Sigmoid colon (tissue), 7 donors: Measurements from ENCODE around the gene UBE2N. TPM values are rescaled to one million over a fixed set of nuclear protein-coding genes. Genes with fewer than 3 reads are reported as not detected.
A peak's percentile ranks its signal among the peaks of the same experiment; 100 is the strongest.
"Not testable (repeated sequence)": the region's sequence is repeated elsewhere in the genome, so short reads cannot be mapped to it uniquely, and the experiment has no call there.

ENCODE experiments used
- DNase-seq: peaks from one replicate; pipeline ENCODE4 v3.0.0-alpha.2; 2019
- H3K27ac ChIP-seq, 4 donors: fragments of 200-600 bp; sonication (generic); one replicate each; pipeline ENCODE4 v1.5.1; 2016 to 2019; ENCODE audit warnings: mild to moderate bottlenecking in 1 of 4
- H3K27me3 ChIP-seq, 3 donors: fragments of 200-600 bp; sonication (generic); one replicate each; pipeline ENCODE4 v1.5.1; 2019; ENCODE audit warnings: mild to moderate bottlenecking in 1 of 3
- H3K36me3 ChIP-seq, 4 donors: fragments of 200-600 bp; sonication (generic); one replicate each; pipeline ENCODE4 v1.5.1; 2016 to 2019
- H3K4me1 ChIP-seq, 4 donors: fragments of 200-600 bp; sonication (generic); one replicate each; pipeline ENCODE4 v1.5.1; 2017 to 2019
- H3K4me3 ChIP-seq, 4 donors: fragments of 200-600 bp; sonication (generic); one replicate each; pipeline ENCODE4 v1.5.1; 2017 to 2019; ENCODE audit warnings: mild to moderate bottlenecking in 2 of 4, moderate library complexity in 1 of 4
- H3K9me3 ChIP-seq, 4 donors: fragments of 200-600 bp in 3 of 4; sonication (generic) in 3 of 4; one replicate each; pipeline versions ENCODE4 v1.5.1 to v1.6.1; 2013 to 2019
- EP300 ChIP-seq, 4 donors: sonication (generic); formaldehyde crosslinking; IDR thresholded peaks; one replicate each; pipeline ENCODE4 v1.6.1; 2017; ENCODE audit warnings: antibody characterized with exemption in 4 of 4
- POLR2A ChIP-seq, 2 donors: fragments of 450-650 bp; IDR thresholded peaks; one replicate each; pipeline ENCODE4 v1.6.1; 2016; ENCODE audit warnings: antibody characterized with exemption in 2 of 2, mild to moderate bottlenecking in 2 of 2, moderate library complexity in 2 of 2
- POLR2AphosphoS5 ChIP-seq, 4 donors: sonication (generic); formaldehyde crosslinking; IDR thresholded peaks; one replicate each; pipeline ENCODE4 v1.6.1; 2017; ENCODE audit warnings: antibody characterized with exemption in 4 of 4
- WGBS, 2 donors: extraction: QIAGEN DNeasy Blood & Tissue Kit; methylation state at CpG; one replicate each; pipeline ENCODE4 v1.1.7; 2013; 5-methylcytosine and 5-hydroxymethylcytosine counted together
- intact Hi-C: fragments of 100-400 bp; cut with DNase I; formaldehyde crosslinking; loops from one replicate; pipeline ENCODE4 v1.15.1; 2023
- polyA plus RNA-seq, 3 donors: library from polyadenylated mRNA; stranded (reverse); fragments of 200-250 nt; gene quantifications; one replicate each; pipeline ENCODE4 v1.2.3, GENCODE V29; 2013
- total RNA-seq, 4 donors: library from RNA; depleted of rRNA; stranded (reverse); fragments of >200 nt; gene quantifications; one replicate each; pipeline ENCODE4 v1.1.0, GENCODE V29; 2016
- TF ChIP-seq, protein P1 (sequence below), 4 experiments: fragments of 450-650 bp in 3 of 4; fragments of 200-600 bp in 1 of 4; IDR thresholded peaks; one replicate each; pipeline ENCODE4 v1.5.1; 2016 to 2019; ENCODE audit warnings: antibody characterized with exemption in 4 of 4, mild to moderate bottlenecking in 3 of 4, moderate library complexity in 2 of 4
- donor health status: healthy with polysubstance abuse.
- donor health status: Bipolar disorder and iron deficiency.
- donor health status: healthy.

The UBE2N gene
- total and polyA plus RNA-seq, 7 donors, result 23.0 to 102 (median 28.0) TPM

DNA sequence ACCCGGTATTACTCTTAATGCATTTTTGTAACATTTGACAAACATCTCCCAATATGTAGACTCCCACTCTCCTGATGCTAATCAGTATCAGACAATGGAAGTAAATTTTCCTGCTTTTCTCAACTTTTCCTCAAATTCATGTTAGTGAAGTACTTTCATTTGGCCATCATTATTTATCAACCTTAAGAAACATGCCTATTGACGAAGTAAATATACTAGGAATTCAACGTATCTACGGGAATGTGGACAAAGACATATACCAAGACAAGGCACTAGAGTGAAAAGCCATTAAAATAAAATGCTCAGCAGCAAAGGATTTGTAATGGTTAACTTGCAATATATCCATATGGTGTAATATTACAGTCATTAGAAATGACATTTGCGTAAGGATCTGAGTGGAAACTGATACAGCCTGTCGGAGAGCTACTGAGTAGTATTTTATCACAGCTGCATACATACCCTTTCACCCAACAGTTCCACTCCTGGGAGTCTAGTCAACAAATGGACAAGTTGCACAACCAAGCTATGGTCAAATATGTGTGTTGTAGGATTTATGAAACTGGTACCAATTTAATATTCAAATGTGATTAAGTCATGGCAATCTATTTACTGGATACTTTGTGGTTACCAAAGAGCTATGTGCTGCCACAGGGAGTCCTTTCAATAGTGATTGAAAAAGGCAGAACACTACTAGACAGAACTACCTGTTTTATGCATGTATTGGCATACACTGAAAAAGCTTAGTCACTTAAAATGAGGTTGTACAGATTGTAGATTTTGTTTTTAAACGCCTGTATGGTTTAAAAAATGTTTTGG lies 37.6 kb downstream of the UBE2N start:
- no peak overlapping the region for H3K4me3 ChIP-seq
- no peaks in the 10 kb centered on the region for H3K9me3 ChIP-seq
- intact Hi-C loops, result no loop called here
- 87 to 88% methylated on average over 7 of the region's 7 CpGs for WGBS, 2 donors
- peaks cover 0 to 6% (median under 1%) of the 10 kb centered on the region in 4 donors for H3K36me3 ChIP-seq
- H3K27ac ChIP-seq, result peak overlapping the region in 1 of 4 donors; percentile 2
- no peaks in the 10 kb centered on the region for H3K4me1 ChIP-seq
- no peaks in the 10 kb centered on the region for H3K27me3 ChIP-seq
- TF ChIP-seq POLR2A (IDR thresholded peaks at IDR 0.05) (no peak), EP300 (IDR thresholded peaks at IDR 0.05) (no peak), POLR2AphosphoS5 (IDR thresholded peaks at IDR 0.05) (no peak)
- TF ChIP-seq, protein P1, sequence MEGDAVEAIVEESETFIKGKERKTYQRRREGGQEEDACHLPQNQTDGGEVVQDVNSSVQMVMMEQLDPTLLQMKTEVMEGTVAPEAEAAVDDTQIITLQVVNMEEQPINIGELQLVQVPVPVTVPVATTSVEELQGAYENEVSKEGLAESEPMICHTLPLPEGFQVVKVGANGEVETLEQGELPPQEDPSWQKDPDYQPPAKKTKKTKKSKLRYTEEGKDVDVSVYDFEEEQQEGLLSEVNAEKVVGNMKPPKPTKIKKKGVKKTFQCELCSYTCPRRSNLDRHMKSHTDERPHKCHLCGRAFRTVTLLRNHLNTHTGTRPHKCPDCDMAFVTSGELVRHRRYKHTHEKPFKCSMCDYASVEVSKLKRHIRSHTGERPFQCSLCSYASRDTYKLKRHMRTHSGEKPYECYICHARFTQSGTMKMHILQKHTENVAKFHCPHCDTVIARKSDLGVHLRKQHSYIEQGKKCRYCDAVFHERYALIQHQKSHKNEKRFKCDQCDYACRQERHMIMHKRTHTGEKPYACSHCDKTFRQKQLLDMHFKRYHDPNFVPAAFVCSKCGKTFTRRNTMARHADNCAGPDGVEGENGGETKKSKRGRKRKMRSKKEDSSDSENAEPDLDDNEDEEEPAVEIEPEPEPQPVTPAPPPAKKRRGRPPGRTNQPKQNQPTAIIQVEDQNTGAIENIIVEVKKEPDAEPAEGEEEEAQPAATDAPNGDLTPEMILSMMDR (IDR thresholded peaks at IDR 0.05), result no peak
- DNase-seq, result no peak

- no peak for DNase-seq
- no peaks in the 10 kb centered on the region for H3K9me3 ChIP-seq
- no peak overlapping the region for H3K27ac ChIP-seq
- no peaks in the 10 kb centered on the region for H3K4me1 ChIP-seq
- no peaks in the 10 kb centered on the region for H3K27me3 ChIP-seq
- TF ChIP-seq POLR2A (IDR thresholded peaks at IDR 0.05) (no peak), EP300 (IDR thresholded peaks at IDR 0.05) (no peak), POLR2AphosphoS5 (IDR thresholded peaks at IDR 0.05) (no peak)
- TF ChIP-seq, protein P1 (IDR thresholded peaks at IDR 0.05), result no peak
- 90 to 91% methylated on average over 11 of the region's 11 CpGs for WGBS, 2 donors
- intact Hi-C loops, result no loop called here
- H3K4me3 ChIP-seq, result no peak overlapping the region
- peaks cover 0 to 15% (median 6%) of the 10 kb centered on the region in 4 donors for H3K36me3 ChIP-seq
Observed at GRCh38 chr12:93402333-93403311, 39.1 kb downstream of the UBE2N start.

- H3K4me1 ChIP-seq, DNase-seq, H3K27ac ChIP-seq, H3K4me3 ChIP-seq, H3K27me3 ChIP-seq, H3K9me3 ChIP-seq: not testable (repeated sequence)
- peaks cover 0 to 36% (median 11%) of the 10 kb centered on the region in 4 donors for H3K36me3 ChIP-seq
- no CpG with 5 or more reads among the region's 5 CpGs for WGBS, 2 donors
- intact Hi-C loops, result loop anchor here (5.0 kb wide), 2 partner anchors 372 to 612 kb away; no protein-coding TSS in a partner anchor
Observed at GRCh38 chr12:93399183-93399863, 42.4 kb downstream of the UBE2N start.

DNA sequence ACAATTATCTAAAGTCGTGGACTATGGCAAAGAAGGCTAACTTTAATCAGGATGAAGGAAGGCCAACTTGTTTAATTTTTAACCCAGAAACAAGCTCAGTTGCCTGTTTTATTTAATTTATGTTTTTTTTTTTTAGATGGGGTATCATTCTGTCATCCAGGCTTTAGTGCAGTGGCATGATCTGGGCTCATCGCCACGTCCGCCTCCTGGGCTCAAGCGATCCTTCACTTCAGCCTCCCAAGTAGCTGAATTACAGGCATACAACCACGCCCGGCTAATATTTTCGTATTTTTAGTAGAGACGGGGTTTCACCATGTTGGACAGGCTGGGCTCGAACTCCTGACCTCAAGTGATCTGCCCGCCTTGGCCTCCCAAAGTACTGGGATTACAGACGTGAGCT lies 44.3 kb downstream of the UBE2N start:
- WGBS, 2 donors, result 37 to 71% methylated on average over 12 of the region's 12 CpGs
- Histone ChIP-seq H3K36me3 (peaks cover 0 to 36% (median 11%) of the 10 kb centered on the region in 4 donors), H3K9me3 (no peaks in the 10 kb centered on the region), H3K27me3 (no peaks in the 10 kb centered on the region), H3K27ac (peak overlapping the region in 1 of 4 donors; percentile 25), H3K4me3 (no peak overlapping the region), H3K4me1 (no peaks in the 10 kb centered on the region)
- no peak for DNase-seq
- intact Hi-C loops, result loop anchor here (2.0 to 5.0 kb wide), 3 partner anchors 370 to 610 kb away; no protein-coding TSS in a partner anchor
- TF ChIP-seq, protein P1 (IDR thresholded peaks at IDR 0.05), result no peak
- TF ChIP-seq EP300 (IDR thresholded peaks at IDR 0.05) (no peak), POLR2A (IDR thresholded peaks at IDR 0.05) (no peak), POLR2AphosphoS5 (IDR thresholded peaks at IDR 0.05) (no peak)
